Transverse colon (tissue), 4 donors: ENCODE measurements around the gene NPLOC4. TPM values are rescaled to one million over a fixed set of nuclear protein-coding genes. Genes with fewer than 3 reads are reported as not detected.

ENCODE experiments used
- DNase-seq: peaks from one replicate; pipeline ENCODE4 v3.0.0-alpha.2; 2019
- H3K27ac ChIP-seq, 4 donors: fragments of 200-600 bp; sonication (generic); 2 replicates each; pipeline ENCODE4 v1.5.1; 2016 to 2018; ENCODE audit warnings: inconsistent platforms in 4 of 4
- H3K27me3 ChIP-seq: fragments of 200-600 bp; sonication (generic); 2 replicates; pipeline ENCODE4 v1.5.1; 2017; ENCODE audit warnings: inconsistent platforms
- H3K36me3 ChIP-seq, 4 donors: fragments of 200-600 bp; sonication (generic); 2 replicates each; pipeline ENCODE4 v1.5.1; 2017 to 2019; ENCODE audit warnings: inconsistent platforms in 4 of 4
- H3K4me1 ChIP-seq, 4 donors: fragments of 200-600 bp; sonication (generic); 2 replicates each; pipeline ENCODE4 v1.5.1; 2017 to 2020; ENCODE audit warnings: inconsistent platforms in 4 of 4
- H3K4me3 ChIP-seq, 4 donors: fragments of 200-600 bp; sonication (generic); 1 replicate in 1 of 4; 2 replicates in 3 of 4; pipeline versions ENCODE4 v1.5.1 to v1.6.1; 2017 to 2019; ENCODE audit warnings: inconsistent platforms in 4 of 4
- H3K9me3 ChIP-seq, 2 donors: fragments of 200-600 bp; sonication (generic); 2 replicates each; pipeline ENCODE4 v1.5.1; 2017 to 2019; ENCODE audit warnings: inconsistent platforms in 2 of 2
- EP300 ChIP-seq: sonication (generic); formaldehyde crosslinking; IDR thresholded peaks from one replicate; pipeline ENCODE4 v1.6.1; 2017; ENCODE audit warnings: antibody characterized with exemption, low read depth
- POLR2A ChIP-seq: fragments of 450-650 bp; IDR thresholded peaks from one replicate; pipeline ENCODE4 v1.6.1; 2016; ENCODE audit warnings: antibody characterized with exemption, mild to moderate bottlenecking, moderate library complexity
- POLR2AphosphoS5 ChIP-seq, 3 donors: sonication (generic); formaldehyde crosslinking; IDR thresholded peaks; one replicate each; pipeline ENCODE4 v1.6.1; 2016; ENCODE audit warnings: antibody characterized with exemption in 3 of 3
- WGBS, 2 donors: methylation state at CpG; one replicate each; pipeline ENCODE4 v1.1.5; 2018; ENCODE audit warnings: low coverage in 1 of 2; 5-methylcytosine and 5-hydroxymethylcytosine counted together
- in situ Hi-C, 4 donors: fragments of 200-750 bp; cut with MboI; loops; one replicate each; pipeline versions ENCODE4 v1.15.0 to v1.15.1; 2017; ENCODE audit warnings: low sequenced_read_pairs in 3 of 4, low pct_ligation_motif_present in 1 of 4, low pct_unique_long_range_greater_than_20kb in 1 of 4
- intact Hi-C: fragments of 100-400 bp; cut with DNase I; formaldehyde crosslinking; loops from one replicate; pipeline ENCODE4 v1.15.1; 2023; ENCODE audit warnings: low total_unique reads
- total RNA-seq, 4 donors: library from RNA; depleted of rRNA; stranded (reverse); fragments of >200 nt; gene quantifications; one replicate each; pipeline ENCODE4 v1.1.0, GENCODE V29; 2016
- TF ChIP-seq, protein P1 (sequence below), 5 experiments: fragments of 200-600 bp in 3 of 5; fragments of 450-650 bp in 2 of 5; sonication (generic) in 3 of 5; IDR thresholded peaks; 1 replicate in 2 of 5; 2 replicates in 3 of 5; pipeline ENCODE4 v1.5.1; 2016 to 2017; ENCODE audit warnings: antibody characterized with exemption in 5 of 5, inconsistent platforms in 3 of 5, mild to moderate bottlenecking in 2 of 5, moderate library complexity in 1 of 5

The NPLOC4 gene
- total RNA-seq, 4 donors from 2014 or later: 59.9 to 323 (median 84.6) TPM

DNA sequence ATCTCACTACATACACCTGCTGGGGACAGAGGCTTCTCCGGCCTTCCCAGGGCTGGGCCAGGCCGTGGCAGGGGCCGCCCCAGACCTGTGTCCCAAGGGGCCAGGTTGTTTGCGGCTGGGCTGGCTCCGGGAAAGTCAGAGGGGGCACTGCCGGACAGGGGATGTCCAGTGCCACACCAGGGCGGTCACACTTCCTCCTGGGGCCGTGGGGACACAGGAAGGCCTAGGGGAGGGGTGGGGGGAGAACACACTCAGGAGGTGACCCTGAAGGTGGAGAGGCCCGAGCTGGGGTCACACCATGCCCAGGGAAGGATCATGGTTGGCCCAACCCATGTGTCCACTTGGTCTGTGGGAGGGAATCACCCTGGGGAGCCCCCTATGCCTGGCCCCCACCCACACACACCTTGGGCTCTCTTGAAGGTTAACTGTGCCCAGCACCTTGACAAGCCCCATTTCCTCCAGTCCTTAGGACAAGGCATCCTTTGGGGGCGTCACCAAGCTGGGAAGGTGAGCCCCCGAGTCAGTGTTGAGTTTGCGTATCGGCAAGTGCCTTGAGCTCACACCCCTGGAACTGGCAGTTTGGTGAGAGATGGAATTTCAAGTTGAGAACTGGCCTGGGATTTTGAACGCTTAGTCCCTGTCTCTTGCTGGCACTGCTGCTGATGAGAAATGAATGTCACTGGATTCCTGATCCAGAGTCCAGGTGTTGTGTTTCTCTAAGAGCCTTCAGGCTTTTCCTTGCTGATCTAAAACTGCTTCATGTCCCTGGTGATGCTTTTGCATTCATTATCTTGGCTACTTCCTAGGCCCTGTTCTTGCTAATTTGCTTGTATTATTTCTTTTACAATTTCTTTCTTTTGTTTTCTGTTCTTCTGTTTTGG, 116.7 kb downstream of the NPLOC4 start:
- DNase-seq: no peak
- H3K4me1 ChIP-seq: peaks cover 43 to 57% (median 47%) of the 10 kb centered on the region in 4 donors
- H3K9me3 ChIP-seq: no peaks in the 10 kb centered on the region
- peak overlapping the region in 3 of 4 donors; percentile 99 to 100 (median 100) for H3K27ac ChIP-seq
- TF ChIP-seq EP300: no peak
- TF ChIP-seq, protein P1, sequence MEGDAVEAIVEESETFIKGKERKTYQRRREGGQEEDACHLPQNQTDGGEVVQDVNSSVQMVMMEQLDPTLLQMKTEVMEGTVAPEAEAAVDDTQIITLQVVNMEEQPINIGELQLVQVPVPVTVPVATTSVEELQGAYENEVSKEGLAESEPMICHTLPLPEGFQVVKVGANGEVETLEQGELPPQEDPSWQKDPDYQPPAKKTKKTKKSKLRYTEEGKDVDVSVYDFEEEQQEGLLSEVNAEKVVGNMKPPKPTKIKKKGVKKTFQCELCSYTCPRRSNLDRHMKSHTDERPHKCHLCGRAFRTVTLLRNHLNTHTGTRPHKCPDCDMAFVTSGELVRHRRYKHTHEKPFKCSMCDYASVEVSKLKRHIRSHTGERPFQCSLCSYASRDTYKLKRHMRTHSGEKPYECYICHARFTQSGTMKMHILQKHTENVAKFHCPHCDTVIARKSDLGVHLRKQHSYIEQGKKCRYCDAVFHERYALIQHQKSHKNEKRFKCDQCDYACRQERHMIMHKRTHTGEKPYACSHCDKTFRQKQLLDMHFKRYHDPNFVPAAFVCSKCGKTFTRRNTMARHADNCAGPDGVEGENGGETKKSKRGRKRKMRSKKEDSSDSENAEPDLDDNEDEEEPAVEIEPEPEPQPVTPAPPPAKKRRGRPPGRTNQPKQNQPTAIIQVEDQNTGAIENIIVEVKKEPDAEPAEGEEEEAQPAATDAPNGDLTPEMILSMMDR (IDR thresholded peaks at IDR 0.05): no peak
- no peak for TF ChIP-seq POLR2A
- no peak for TF ChIP-seq POLR2AphosphoS5 (IDR thresholded peaks at IDR 0.05)
- peaks cover 27% of the 10 kb centered on the region for H3K27me3 ChIP-seq
- intact Hi-C loops: no loop called here
- 50 to 65% methylated on average over 2 to 10 of the region's 14 CpGs for WGBS, 2 donors
- in situ Hi-C loops: no loop called here
- H3K36me3 ChIP-seq: no peaks in the 10 kb centered on the region
- H3K4me3 ChIP-seq: peak overlapping the region in 2 of 4 donors; percentile 46 to 60

DNA sequence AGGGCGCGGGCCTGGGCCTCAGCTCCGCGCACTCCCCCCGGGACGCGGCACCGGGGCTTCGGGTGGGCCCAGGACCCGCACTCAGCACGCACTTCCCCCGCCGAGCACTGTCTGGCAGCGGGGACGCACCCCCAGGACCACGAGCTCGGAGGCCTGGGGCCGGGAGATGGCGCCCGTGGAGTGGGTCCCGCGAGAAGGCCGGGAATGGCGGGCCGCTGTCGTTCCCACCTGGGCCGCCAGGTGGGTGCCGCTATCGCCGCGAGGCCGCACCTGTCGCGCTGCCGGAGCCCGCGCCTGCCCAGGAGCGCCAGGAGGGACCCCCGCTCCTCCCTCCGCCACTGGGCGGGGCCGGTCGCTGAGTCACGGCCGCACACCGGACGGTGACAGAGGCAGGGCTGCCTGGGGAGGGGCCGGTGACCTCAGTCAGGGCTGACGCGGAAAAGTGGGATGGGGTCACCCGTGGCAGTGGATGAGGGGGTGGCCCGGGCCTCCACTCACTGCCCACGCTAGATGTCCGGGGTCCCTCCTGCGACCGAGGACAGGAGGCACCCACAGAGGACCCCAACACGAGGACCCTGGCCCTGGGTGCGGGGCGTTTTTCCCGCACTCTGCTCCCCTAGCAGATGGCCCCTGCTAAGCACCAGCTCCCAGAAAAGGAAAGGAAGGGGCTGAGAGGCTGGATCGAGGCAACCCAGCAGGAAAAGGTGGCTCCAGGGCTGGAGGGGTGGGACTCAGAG, 117.5 kb downstream of the NPLOC4 start:
- Histone ChIP-seq H3K4me1 (peaks cover 43 to 57% (median 47%) of the 10 kb centered on the region in 4 donors), H3K4me3 (peak overlapping the region; percentile 41 to 60 (median 50)), H3K27me3 (peaks cover 19% of the 10 kb centered on the region), H3K9me3 (no peaks in the 10 kb centered on the region), H3K27ac (peak overlapping the region; percentile 99 to 100 (median 100)), H3K36me3 (no peaks in the 10 kb centered on the region)
- intact Hi-C loops: no loop called here
- TF ChIP-seq POLR2A (peak; percentile 21), POLR2AphosphoS5 (IDR thresholded peaks at IDR 0.05) (peak in 2 of 3 donors; percentile 34 to 54), EP300 (no peak)
- TF ChIP-seq, protein P1 (IDR thresholded peaks at IDR 0.05): peak; percentile 60 to 95 (median 69)
- peak; percentile 87 for DNase-seq
- WGBS, 2 donors: 7% methylated on average over 26 of the region's 61 CpGs; no CpG with 5 or more reads in 1 of the 2 donors
- in situ Hi-C loops: no loop called here

DNA sequence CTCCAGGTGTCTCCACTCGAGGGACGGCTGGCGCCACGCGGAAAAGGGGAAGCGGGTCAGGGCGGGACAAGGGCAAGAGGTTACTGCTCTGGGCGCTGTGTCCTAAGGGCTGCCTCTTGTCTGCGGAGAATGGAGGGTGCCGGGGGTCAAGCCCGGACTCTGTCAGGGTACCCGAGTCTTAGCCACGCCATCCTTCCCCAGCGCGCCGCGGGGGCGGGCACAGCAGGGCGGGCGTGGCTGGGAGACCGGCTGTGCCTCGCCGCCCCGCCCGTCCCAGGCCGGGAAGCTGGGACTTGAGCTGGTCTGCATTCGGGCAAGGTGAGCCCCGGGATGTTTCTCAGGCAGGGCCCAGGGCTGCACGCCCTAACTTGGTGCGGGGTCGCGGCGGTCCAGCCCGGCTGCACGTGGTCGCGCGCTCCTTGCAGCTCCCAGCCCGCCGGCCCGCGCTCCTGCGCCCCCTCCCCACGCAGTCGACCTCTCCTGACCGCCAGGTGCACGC, 118.1 kb downstream of the NPLOC4 start:
- 3% methylated on average over 8 of the region's 47 CpGs; no CpG with 5 or more reads in 1 of the 2 donors for WGBS, 2 donors
- H3K4me1 ChIP-seq: peaks cover 43 to 56% (median 50%) of the 10 kb centered on the region in 4 donors
- in situ Hi-C loops: no loop called here

More for the DNA sequence above, 118.1 kb downstream of the NPLOC4 start:
- Histone ChIP-seq H3K9me3 (no peaks in the 10 kb centered on the region), H3K27me3 (peaks cover 13% of the 10 kb centered on the region), H3K27ac (peak overlapping the region; percentile 99 to 100 (median 100)), H3K4me3 (peak overlapping the region; percentile 41 to 60 (median 50)), H3K36me3 (no peaks in the 10 kb centered on the region)
- intact Hi-C loops: no loop called here
- peak; percentile 58 for TF ChIP-seq POLR2A
- TF ChIP-seq EP300: no peak
- TF ChIP-seq, protein P1 (IDR thresholded peaks at IDR 0.05): no peak
- peak; percentile 24 to 63 (median 60) for TF ChIP-seq POLR2AphosphoS5 (IDR thresholded peaks at IDR 0.05)
- DNase-seq: peak; percentile 78
